GM19023 (cell line): ENCODE data around the gene ZNF747.
A peak's percentile ranks its signal among the peaks of the same experiment; 100 is the strongest.
"Not testable (repeated sequence)": the region's sequence is repeated elsewhere in the genome, so short reads cannot be mapped to it uniquely, and the experiment has no call there.

Experiments used
- ATAC-seq: cut with Tn5 transposase; IDR thresholded peaks from one replicate; pipeline ENCODE4 v1.9.1; 2021; ENCODE audit warnings: mild to moderate bottlenecking, moderate library complexity; ENCODE audit not compliant: unreplicated experiment

Gene ZNF747

DNA sequence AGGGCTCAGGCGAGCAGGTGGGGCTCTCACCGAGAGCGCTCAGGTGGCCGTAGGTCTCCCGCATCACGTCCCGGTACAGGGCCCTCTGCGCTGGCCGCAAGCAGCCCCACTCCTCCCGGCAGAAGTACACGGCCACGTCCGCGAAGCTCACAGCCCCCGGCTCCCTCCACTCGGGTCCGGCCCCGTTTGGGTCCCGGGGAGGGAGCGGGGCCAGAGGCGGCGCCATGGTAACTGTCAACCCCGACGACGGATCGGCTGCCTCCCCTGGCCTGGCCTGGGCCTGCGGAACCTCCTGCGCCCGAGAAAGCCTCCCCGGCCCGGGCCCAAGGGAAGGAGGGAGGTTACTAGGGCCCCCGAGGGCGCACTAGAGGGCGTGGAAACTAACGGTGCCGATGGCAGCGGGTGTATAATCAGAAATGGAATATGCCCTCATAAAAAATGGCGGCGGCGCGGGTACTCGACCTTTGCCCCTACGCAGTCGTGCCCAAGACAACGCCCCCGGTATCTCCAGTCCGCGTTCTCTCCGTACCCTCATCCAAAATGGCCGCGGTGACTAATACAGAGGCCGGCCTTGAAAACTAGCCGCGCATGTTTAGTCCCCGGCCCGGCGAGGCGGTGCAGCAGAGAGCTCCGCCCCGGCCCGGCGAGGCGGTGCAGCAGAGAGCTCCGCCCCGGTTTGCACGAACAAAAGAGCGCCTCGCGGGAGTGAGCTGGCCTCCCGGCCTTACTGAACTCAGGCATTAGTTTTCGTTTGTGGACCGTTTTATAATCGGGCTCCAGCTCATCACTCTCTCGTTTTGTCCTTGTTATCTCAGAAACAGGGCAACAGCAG is 23.5 kb upstream of the ZNF747 start, which contains the start of gene ZNF764:
ZNF764 (minus strand) TSS at position 418 of the 832 bp plus-strand sequence; CDS start at position 226, 192 bp downstream.
- ATAC-seq = peak; percentile 88

DNA sequence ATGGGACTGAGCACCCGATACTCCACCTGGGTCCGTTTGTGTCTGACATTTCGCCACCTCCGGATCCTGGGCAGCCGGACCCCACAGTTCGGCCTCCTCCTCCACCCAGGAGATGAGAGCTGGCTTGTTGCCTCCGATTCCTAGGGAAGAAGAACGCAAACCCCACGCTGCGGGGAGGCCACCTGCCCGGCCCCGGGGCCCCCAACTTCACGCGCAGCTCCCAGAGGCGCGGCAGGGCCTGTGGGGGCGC is 23.0 kb upstream of the ZNF747 start:
- peak; percentile 4 for ATAC-seq

DNA sequence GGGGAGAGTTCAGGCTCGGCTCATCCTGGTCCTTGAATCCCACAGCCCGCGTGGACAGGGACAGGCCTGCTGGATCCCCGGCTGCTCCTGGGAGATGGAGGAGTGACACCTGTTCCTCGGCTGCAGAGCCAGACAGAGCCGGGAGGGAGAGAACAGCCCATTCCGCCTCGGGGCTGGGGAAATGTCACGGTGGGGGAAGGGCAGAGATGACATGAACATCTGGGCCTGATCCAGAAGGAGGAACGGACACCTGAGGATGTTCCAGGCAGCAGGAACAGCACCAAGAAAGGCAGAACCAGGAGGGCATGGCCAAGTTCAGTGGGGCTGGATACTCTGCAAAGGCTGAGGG is 21.4 kb upstream of the ZNF747 start:
- no peak for ATAC-seq

DNA sequence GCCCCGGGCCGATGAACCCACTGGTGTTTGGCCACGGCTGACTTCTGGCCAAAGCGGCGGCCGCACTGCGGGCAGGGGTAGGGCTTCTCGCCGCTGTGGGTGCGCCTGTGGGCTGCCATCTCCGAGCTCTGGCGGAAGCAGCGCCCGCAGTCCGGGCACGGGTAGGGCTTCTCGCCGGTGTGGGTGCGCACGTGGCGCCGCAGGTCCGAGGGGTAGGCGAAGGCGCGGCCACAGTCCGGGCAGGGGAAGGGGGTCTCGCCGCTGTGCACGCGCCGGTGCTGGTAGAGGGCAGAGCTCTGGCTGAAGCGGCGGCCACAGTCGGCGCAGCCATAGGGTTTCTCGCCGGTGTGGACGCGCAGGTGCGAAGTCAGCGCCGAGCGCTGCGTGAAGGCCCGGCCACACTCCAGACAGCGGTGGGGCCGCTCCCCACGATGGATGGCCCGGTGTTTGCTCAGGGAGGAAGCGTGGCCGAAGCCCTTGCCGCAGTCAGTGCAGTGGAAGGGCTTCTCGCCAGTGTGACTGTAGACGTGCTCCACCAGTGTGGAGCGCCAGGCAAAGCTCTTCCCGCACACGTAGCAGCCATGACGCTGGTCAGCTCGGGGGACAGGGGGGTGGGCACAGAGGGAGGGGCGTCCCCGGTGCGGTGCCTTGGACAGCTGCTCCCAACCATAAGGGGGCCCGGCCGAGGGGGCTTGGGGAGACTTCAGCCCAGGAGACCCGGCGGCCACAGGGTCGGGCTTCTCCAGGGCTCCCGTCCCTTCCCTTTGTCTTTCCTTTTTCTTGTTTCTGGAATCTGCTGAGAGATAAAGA is 20.9 kb upstream of the ZNF747 start:
- no peak for ATAC-seq

GRCh38 chr16:30554557-30555314 is 20.1 kb upstream of the ZNF747 start:
- ATAC-seq = no peak

GRCh38 chr16:30553393-30553899 is 18.8 kb upstream of the ZNF747 start:
- no peak for ATAC-seq

DNA sequence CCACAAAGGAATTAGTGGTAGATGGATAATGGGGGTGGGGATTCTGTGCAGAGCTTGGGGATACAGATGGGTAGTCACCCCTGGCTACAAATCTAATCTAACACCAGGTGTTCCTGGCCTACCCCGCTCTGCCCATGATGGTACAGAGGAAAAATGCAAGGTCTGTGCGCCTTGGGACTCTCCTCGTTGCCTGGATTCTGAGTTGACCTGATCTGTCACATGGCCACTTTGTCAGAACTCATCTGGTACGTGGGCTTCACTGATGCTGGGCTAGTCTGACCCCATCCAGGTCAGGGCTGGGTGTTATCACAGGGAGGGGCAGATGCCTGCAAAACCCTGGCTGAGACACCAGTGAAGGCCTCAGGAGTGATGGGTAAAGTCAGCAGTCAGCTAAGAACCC is 18.3 kb upstream of the ZNF747 start:
- no peak for ATAC-seq

DNA sequence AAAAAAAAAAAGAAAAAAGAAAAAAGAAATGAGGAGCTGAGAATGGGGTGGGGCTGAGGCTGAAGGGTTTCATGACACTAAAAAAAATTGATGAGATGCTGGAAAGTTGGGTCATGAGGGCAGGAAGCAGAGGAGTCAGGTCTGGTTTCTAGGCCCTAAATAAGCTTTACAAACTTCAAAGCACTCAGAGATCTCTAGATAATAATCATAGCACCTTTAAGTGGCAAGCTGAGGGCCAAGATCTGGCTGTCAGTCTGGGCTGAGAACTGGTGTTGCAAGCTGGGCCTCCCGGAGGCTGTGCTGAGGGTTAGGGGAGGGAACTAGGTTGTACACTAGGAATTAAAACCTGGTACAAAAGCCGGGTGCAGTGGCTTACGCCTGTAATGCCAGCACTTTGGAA is 17.1 kb upstream of the ZNF747 start:
- no peak for ATAC-seq

DNA sequence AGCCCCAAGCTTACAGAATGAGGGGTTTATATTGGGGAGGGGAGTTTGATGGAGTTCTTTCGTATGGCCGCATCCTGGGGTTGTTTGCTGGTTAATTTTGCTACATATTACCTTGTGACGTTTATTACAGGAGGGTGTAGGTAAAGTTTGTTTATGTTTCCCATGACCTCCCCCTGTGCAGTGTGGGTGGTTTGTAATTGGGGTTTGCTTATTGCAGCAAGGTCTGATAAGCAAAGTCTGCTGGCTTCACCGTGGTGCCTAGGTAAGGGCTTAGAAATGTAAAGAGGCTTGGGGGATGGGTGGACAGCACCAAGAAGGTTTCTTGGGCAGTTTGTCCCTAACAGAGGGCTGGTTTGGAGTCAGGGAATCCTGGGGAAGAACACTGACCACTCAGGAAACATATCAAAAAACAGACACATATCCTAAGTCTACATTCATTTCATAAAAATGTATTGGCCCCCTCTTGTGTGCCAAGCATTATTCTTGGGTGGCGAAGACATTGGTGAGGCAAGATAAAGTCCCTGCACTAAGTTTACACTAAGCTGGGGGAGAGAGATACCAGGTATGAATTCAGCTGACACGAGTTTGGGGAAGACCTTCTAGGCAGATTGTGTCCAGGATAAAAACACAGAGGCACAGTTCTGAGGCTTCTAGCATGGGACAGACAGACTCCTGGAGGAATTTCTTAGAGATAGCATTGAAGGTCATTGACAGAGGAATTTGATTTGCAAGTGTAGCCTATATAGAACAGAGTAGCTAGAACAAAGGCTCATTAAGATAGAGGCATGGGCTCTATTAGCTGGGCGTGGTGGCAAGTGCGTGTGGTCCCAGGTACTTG is 14.0 kb upstream of the ZNF747 start:
- no peak for ATAC-seq

DNA sequence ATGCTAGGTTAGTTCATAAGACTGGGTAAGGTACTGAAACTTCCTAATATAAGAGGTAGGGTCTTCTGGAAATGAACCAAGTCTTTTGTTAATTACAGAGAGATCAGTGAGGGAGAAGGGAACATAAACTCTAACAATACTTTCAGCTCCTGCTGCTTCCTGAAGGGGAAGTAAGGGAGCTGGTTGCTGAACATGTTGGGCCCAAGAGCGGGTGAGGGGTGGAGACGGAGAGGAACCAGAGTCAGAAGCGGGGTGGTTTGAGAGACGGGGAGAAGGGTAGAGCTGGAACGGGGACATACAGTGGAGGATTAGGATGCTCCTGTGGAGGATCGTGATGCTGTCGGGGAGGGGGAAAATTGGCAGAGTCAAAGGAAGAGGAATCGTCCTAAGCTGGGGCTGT is 11.5 kb upstream of the ZNF747 start:
- ATAC-seq = no peak

GRCh38 chr16:30543067-30543466 is 8.4 kb upstream of the ZNF747 start:
- no peak for ATAC-seq

DNA sequence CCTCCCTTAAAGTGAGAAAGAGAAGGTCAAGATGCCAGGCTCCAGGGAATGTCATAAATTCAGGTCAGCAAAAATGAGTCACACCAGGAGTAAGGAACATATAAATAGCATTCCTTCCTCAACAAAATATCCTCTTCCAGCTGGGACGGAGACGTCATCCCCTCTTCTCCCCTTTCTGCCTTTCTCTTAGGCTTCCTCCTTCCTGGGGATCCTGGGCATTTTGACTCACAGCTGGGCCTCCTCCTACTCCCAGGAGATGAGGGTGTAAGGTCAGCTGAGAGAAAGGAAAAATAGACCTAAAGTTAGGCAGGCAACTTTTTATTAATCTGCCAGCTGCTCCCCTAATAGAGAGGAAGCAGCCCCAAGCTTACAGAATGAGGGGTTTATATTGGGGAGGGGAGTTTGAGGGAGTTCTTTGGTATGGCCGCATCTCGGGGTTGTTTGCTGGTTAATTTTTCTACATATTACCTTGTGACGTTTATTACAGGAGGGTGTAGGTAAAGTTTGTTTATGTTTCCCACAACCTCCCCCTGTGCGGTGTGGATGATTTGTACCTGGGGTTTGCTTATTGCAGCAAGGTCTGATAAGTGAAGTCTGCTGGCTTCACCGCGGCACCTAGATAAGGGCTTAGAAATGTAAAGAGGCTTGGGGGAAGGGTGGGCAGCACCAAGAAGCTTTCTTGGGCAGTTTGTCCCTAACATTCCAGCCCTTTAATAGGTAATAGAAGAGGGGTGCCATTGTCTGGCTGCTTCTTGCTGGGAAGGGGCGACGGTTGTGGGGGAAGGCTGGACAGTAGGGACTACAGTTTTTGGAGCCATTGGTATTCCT is 7.1 kb upstream of the ZNF747 start:
- no peak for ATAC-seq

DNA sequence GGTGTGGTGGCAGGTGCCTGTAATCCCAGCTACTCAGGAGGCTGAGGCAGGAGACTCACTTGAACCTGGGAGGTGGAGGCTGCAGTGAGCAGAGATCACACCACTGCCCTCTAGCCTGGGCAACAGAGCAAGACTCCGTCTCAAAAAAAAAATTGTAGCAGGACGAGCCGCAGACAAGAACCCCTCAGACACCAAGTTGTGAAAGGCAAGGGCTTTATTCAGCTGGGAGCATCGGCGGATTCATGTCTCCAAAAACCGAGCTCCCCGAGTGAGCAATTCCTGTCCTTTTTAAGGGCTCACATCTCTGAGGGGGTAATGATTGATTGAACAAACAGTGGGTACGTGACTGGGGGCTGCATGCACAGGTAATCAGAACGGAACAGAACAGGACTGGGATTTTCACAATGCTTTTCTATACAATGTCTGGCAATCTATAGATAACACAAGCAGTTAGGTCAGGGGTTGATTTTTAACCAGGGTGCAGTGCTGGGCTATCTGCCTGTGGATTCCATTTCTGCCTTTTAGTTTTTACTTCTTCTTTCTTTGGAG is 6.3 kb upstream of the ZNF747 start:
- not testable (repeated sequence) for ATAC-seq

GRCh38 chr16:30539986-30540526 is 5.4 kb upstream of the ZNF747 start:
- ATAC-seq = not testable (repeated sequence)

DNA sequence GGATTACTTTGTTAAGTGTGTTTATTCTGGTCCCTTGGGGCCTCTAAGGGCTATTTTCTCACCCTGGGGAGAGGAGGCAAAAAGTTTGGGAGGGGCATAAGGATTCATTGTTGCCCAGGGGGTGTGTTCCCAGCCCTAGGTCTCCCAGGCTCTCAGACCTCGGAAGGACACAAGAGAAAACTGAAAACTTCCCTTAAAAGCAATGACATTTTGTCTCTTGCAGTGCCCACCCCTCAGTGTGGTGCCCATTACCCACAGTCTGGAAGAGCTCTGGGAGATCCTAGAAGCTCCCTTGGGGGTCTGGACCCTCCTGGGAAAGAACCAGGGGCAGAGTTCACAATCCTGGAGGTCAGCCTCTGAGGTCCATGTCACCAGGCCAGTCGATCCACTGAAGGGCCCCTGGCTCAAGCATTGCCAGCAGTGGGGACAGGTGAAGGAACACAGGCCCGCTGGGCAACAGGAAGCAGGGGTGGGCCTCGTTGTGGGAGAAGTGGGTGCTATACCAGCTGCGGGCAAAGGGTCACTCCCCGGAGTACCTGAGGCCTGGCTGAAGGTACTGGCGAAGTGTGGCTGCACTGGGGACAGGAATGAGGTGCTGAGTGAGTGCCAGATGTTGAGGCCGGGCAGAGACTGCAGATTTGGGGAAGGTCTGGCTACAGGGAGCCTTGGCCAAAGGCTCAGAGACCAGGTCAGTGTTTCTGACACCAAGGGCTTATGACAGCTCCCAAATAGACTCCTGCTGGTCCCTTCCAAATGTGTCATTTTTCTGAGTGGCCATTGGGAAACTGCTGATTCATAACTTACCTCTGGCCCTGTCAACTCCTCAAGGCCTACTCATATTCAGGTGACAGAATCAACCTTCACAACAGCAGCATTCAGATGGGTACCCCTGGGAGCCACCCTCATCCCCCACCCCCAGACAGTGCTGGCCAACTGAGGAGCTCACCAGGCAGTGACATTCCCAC is 4.6 kb upstream of the ZNF747 start:
- ATAC-seq = no peak

DNA sequence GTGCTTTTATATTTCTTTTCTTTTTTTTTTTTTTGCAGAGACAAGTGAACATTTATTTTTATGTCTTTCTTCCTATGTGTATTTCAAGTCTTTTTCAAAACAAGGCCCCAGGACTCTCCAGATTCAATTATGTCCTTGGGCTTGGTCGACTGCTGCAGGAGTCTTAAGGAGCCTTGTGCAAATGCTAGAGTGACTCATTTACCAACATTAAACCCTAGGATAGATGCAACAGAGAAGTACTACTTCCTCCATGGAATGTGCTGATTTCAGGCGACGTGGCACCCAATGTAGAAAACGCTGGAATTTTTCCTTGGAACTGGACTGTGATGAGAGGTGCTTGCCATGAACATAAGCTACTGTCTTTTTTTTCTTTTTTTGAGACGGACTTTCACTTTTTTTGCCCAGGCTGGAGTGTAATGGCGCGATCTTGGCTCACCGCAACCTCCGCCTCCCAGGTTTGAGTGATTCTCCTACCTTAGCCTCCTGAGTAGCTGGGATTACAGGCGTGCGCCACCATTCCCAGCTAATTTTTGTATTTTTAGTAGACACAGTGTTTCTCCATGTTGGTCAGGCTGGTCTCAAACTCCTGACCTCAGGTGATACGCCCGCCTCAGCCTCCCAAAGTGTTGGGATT is 1.9 kb upstream of the ZNF747 start:
- ATAC-seq = not testable (repeated sequence)

- no peak for ATAC-seq
Measured at GRCh38 chr16:30535777-30536190, 1.1 kb upstream of the ZNF747 start.
